Measurements from ENCODE around the gene PPM1J. TPM values are rescaled to one million over a fixed set of nuclear protein-coding genes. Genes with fewer than 3 reads are reported as not detected.

PPM1J gene
- total RNA-seq, 1 experiment from 2014 or later = 0.52 TPM

GRCh38 chr1:112720800-112721199 lies 5.7 kb upstream of the PPM1J start:
- intact Hi-C loops (cut with micrococcal nuclease; ENCODE audit: unreplicated experiment) = no loop called here
- Histone ChIP-seq H3K4me1 (ENCODE audit: insufficient read depth, low read length, poor library complexity, severe bottlenecking) (peaks cover 4% of the 10 kb centered on the region), H3K27ac (ENCODE audit: low read depth, low read length, poor library complexity, severe bottlenecking) (no peak overlapping the region), H3K36me3 (ENCODE audit: insufficient read depth, low read length, poor library complexity, severe bottlenecking) (no peaks in the 10 kb centered on the region), H3K9me3 (ENCODE audit: low read depth, low read length, poor library complexity, severe bottlenecking) (no peaks in the 10 kb centered on the region), H3K4me3 (ENCODE audit: low read depth, low read length, poor library complexity, severe bottlenecking) (no peak overlapping the region), H3K27me3 (replicated peaks; ENCODE audit: insufficient read depth, low read depth, low read length, poor library complexity) (peaks cover 52% of the 10 kb centered on the region)
- no peak for DNase-seq (ENCODE audit: low spot score)
- ChIA-PET POLR2A (ENCODE audit: low non-redundant PET) (no interaction called here), CTCF (interaction anchor here (0.5 to 1.8 kb wide), 2 partner anchors 83 to 180 kb away, joined by 3 to 4 read pairs; no protein-coding TSS in a partner anchor)
- BruUV-seq (replicated peaks) = no TSS peak
- TF ChIP-seq CTCF (conservative IDR thresholded peaks at IDR 0.05; ENCODE audit: low read depth, low read length) (no peak), EZH2 (IDR thresholded peaks at IDR 0.05; ENCODE audit: borderline replicate concordance, low read depth, low read length, poor library complexity, severe bottlenecking) (no peak)

- H3K27me3 ChIP-seq (replicated peaks; ENCODE audit: insufficient read depth, low read depth, low read length, poor library complexity) = peaks cover 53% of the 10 kb centered on the region
- no peak overlapping the region for H3K27ac ChIP-seq (ENCODE audit: low read depth, low read length, poor library complexity, severe bottlenecking)
- TF ChIP-seq EZH2 (IDR thresholded peaks at IDR 0.05; ENCODE audit: borderline replicate concordance, low read depth, low read length, poor library complexity, severe bottlenecking) = no peak
- no peak for TF ChIP-seq CTCF (conservative IDR thresholded peaks at IDR 0.05; ENCODE audit: low read depth, low read length)
- POLR2A ChIA-PET (ENCODE audit: low non-redundant PET) = interaction anchor here (0.6 to 0.8 kb wide), 2 partner anchors 1005 to 1153 kb away, joined by 3 to 7 read pairs; no protein-coding TSS in a partner anchor
- BruUV-seq (replicated peaks) = no TSS peak
- H3K9me3 ChIP-seq (ENCODE audit: low read depth, low read length, poor library complexity, severe bottlenecking) = no peaks in the 10 kb centered on the region
- CTCF ChIA-PET = interaction anchor here (1.8 kb wide), 1 partner anchor 85 kb away, joined by 11 read pairs; no protein-coding TSS in a partner anchor
- H3K36me3 ChIP-seq (ENCODE audit: insufficient read depth, low read length, poor library complexity, severe bottlenecking) = no peaks in the 10 kb centered on the region
- H3K4me1 ChIP-seq (ENCODE audit: insufficient read depth, low read length, poor library complexity, severe bottlenecking) = peaks cover 11% of the 10 kb centered on the region
- intact Hi-C loops (cut with micrococcal nuclease; ENCODE audit: unreplicated experiment) = loop anchor here (5.0 kb wide), 1 partner anchor 958 kb away; no protein-coding TSS in a partner anchor
- H3K4me3 ChIP-seq (ENCODE audit: low read depth, low read length, poor library complexity, severe bottlenecking) = no peak overlapping the region
- DNase-seq (ENCODE audit: low spot score) = no peak
Observed at GRCh38 chr1:112719706-112720105, 4.6 kb upstream of the PPM1J start.

GRCh38 chr1:112718691-112719418 lies 3.7 kb upstream of the PPM1J start:
- DNase-seq (ENCODE audit: low spot score) = peak; percentile 81
- no peak overlapping the region for H3K4me3 ChIP-seq (ENCODE audit: low read depth, low read length, poor library complexity, severe bottlenecking)
- H3K36me3 ChIP-seq (ENCODE audit: insufficient read depth, low read length, poor library complexity, severe bottlenecking) = no peaks in the 10 kb centered on the region
- intact Hi-C loops (cut with micrococcal nuclease; ENCODE audit: unreplicated experiment) = loop anchor here (5.0 kb wide), 1 partner anchor 958 kb away; no protein-coding TSS in a partner anchor
- H3K4me1 ChIP-seq (ENCODE audit: insufficient read depth, low read length, poor library complexity, severe bottlenecking) = peaks cover 19% of the 10 kb centered on the region
- CTCF ChIA-PET = interaction anchor here (0.6 to 1.8 kb wide), 5 partner anchors 66 to 354 kb away, joined by 3 to 11 read pairs (median 5); partner anchors contain the start of genes CTTNBP2NL and LRIG2
- no peaks in the 10 kb centered on the region for H3K9me3 ChIP-seq (ENCODE audit: low read depth, low read length, poor library complexity, severe bottlenecking)
- H3K27ac ChIP-seq (ENCODE audit: low read depth, low read length, poor library complexity, severe bottlenecking) = no peak overlapping the region
- TF ChIP-seq CTCF (conservative IDR thresholded peaks at IDR 0.05; ENCODE audit: low read depth, low read length) (peak; percentile 85), EZH2 (IDR thresholded peaks at IDR 0.05; ENCODE audit: borderline replicate concordance, low read depth, low read length, poor library complexity, severe bottlenecking) (no peak)
- no TSS peak for BruUV-seq (replicated peaks)
- POLR2A ChIA-PET (ENCODE audit: low non-redundant PET) = no interaction called here
- H3K27me3 ChIP-seq (replicated peaks; ENCODE audit: insufficient read depth, low read depth, low read length, poor library complexity) = peaks cover 62% of the 10 kb centered on the region
